HG02885 (cell line): ENCODE results near the gene PPFIBP1.

Experiments used
- ATAC-seq: cut with Tn5 transposase; IDR thresholded peaks from one replicate; pipeline ENCODE4 v1.9.1; 2021; ENCODE audit warnings: mild to moderate bottlenecking; ENCODE audit not compliant: unreplicated experiment, poor library complexity

PPFIBP1 gene

DNA sequence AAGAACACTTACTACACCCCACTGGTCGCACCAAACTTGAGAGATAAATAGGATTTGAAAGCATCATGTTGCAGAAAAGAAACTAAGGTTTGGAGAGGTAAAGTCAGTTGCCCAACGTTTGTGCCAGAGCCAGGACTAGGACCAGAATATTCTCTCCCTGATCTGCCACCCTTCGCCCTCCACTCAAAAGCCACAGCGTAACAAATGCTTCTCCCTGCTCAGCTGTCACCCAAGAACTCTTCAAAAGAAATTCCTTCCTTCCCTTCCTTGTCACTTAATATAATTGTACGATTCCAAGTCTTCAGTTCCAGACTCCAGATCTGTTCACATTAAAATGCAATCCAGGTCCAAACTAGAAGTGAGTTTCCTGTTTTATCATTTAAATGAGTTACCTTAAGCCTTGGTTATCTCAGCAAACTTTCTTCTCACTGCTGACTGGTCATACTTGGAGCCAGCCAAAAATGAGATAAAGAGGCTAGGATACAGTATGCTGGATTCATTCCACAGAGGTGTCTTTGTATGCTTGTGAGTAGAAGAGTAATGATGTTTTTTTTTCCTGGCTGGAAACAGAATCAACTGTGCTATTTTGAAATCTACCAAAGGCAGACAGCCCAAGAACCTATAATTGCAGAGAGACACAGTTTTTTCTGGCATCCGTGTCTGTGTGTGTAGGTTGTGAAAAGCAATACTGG lies 12.8 kb upstream of the PPFIBP1 start:
- no peak for ATAC-seq

DNA sequence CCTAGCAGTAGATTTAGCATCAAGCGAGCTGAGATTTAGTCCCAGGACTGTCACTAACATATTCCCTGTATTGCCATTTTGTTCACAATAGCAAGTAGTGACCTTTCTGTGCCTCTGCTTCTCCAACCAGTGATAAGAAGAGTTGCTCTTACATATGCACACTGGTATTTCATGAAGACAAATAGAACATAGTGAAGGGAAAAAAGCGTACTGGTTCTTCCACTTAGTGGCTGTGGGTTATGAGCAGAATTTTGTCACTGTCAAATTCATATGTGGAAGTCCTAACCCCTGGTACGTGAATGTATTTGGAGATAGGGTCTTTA lies 12.3 kb upstream of the PPFIBP1 start:
- ATAC-seq: no peak

DNA sequence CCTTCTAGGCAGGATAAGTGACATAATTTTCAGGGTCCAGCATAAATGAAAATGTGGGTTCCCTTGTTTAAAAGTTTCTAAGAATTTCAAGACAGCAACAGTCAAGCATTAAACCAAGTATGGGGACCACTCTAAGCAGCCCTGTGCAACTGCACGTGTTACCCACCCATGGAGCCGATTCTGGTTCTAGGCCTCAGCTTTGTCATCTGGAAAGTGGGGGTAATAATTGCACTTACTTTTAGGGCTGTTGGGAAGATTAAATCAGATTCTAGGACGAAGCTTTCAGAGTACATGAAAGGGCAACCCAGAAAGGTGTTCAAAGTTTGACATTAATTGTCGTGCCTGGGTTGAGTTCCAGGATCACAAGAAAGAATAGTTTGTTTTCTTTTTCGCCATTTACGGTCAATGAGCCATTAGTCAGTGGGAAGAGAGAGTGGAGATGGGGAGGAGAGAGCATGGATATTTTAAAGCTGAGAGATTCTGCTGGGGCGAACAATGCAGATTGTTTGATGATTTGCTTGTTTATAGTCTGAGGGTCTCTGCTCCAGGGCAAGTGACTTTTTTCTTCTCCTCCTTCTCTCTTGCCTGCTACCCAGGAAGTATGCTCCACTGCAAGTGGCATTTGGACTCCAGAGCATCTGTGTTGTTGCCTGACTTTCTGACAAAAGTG lies 10.7 kb upstream of the PPFIBP1 start:
- no peak for ATAC-seq

DNA sequence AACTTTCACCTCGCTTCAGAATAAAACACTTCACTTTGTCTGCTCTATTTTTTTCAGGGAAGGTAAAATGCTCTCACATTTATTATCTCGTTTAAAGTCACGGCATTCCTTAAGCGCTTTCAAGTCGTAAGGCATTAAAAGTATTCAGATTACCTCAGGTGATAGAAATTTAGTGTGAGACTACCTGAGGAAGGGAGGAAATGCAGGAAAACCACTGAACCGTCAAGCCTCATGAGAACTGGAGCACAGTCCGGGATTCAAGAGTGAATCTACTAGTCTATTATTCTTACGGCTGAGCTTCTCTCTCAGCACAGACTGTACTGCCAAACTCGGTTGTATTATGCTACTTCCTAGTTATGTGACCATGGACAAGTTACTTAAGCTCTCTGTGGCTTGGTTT lies 8.3 kb upstream of the PPFIBP1 start:
- no peak for ATAC-seq

DNA sequence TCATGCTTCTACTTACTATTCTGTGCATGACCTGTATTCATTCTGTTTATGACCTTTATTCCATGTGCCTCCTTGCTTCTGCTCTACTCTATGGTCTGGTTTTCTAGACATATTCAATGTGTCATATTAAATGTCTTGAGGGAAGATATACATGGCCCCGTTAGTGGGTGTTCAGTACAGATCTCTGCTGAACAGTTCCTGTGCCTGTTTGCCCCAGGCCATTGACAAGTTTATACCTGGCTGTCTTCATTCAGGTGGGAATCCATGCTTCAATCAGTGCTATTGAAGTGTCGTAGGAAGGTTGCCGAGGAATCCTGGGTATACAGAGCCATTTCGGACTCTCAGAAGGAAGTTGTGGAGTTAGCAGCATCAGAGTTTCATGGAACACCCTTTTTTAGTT lies 7.4 kb upstream of the PPFIBP1 start:
- ATAC-seq: no peak

DNA sequence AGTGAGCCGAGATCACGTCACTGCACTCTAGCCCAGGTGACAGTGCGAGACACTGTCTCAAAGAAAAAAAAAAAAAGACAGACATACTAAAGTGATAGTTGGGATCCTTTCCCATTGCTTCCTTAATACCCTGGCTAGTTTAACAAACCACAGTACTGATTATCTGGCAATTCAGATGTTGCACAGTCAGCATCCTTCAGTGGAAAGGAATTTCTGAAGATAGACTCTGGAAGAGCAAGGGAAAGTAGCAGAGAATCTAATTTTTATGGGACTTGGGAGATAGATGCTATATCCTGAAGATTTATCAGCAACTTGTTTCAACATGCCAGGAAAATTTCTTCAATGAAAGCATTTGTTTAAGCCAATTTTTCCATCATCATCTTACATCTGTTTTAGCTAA lies 6.5 kb upstream of the PPFIBP1 start:
- no peak for ATAC-seq

DNA sequence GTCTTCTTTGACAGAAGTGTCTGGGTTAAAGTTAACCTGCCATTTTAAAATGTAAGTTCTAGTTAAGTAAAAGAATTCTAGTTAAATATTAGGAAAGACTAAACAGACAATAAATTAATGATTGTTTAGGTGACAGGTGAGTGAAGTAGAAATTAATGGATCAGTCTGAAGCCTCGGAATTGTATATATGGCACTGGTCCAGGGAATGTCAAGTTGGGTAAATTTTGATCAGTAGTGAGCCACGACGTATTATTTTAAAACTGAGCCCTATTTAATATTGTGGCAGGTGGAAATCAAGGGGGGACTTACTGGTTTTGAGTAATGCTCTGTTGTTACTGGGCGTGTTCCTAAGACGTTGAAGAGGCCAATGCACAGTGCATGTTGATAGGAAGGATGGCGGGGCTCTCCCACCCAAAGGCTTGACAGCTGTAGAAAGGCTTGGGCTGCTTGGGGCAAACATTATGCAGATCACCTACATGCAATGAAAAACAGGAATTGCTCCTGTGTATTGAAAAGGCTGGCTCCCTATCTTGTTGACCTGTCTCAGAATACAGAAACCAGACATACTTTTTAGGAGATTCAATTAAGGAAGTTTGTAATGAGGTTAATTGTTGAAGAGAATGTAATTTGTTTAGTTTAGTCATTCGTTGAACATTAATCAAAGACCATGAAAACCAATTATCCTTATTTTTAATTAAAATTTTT lies 5.9 kb upstream of the PPFIBP1 start:
- no peak for ATAC-seq

DNA sequence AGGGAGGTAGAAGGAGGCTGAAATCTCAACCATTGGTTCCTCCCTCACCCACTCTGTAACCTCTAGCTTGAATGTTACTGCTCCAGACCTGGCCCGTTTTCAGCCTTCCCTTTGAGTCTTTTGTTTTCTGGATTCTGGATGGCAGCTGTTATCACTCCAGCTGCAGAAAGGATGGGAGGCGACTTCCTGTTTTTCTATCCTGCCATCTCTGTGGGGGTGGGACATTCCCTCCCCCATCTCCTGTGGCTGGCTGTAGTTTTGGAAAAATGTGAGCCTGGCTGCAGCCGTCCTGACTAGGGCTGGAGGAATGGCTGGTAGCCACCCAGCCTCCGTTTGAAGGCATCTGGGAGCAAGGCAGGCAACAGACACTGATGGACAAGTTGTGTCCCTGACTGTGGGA lies 2.9 kb upstream of the PPFIBP1 start:
- no peak for ATAC-seq

DNA sequence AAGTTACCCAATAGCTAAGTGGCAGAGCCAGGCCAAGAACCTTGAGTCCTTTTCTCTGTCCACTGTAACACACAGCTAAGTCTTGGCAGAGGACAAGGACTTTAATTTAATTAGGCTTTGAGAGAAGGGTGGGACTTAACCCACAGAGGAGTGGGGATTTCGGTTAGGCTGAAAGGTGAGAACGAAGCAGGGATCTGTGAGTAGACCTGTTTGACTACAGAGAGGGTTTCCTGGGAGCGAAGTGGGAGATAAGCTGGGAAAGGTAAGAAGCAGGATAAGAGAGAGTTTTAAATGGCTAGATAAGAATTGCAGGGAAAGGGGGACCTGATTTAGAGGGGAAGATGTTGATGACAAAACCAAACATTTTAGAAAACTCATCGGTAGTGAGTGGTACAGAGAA lies 2.0 kb upstream of the PPFIBP1 start:
- ATAC-seq: no peak

DNA sequence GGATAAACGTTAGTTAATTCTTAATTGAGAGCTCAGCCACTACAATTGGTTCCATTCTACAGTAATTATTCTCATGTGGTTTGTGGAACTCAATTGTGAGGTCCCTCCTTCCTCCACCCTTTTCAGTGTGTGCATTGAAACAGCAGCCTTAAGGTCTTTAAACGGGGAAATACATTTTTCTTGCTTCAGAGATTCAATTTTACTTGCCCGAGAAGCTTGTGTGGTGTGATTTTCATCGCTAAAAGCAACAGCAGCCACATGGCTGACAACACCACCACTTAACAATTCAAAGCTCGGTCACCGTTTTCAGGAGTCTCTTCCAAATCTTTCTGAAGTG lies 733 bp upstream of the PPFIBP1 start:
- peak; percentile 8 for ATAC-seq

DNA sequence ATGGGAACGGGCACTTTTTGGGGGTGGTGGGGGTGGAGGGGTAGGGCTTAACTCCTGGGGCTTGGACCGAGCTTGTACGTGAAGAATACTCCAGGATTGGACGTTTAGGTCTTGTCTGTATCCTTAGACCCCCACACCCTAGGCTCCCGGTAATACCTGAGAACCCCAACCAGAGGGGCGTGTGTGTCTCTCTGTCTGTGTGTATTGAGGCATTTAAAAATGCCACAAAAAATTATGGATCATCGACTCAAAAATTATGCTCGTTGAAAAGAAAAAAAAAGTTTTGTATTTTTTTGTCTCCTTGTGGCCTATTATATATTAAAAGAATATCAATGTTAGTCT lies 459 bp downstream of the PPFIBP1 start:
- no peak for ATAC-seq

DNA sequence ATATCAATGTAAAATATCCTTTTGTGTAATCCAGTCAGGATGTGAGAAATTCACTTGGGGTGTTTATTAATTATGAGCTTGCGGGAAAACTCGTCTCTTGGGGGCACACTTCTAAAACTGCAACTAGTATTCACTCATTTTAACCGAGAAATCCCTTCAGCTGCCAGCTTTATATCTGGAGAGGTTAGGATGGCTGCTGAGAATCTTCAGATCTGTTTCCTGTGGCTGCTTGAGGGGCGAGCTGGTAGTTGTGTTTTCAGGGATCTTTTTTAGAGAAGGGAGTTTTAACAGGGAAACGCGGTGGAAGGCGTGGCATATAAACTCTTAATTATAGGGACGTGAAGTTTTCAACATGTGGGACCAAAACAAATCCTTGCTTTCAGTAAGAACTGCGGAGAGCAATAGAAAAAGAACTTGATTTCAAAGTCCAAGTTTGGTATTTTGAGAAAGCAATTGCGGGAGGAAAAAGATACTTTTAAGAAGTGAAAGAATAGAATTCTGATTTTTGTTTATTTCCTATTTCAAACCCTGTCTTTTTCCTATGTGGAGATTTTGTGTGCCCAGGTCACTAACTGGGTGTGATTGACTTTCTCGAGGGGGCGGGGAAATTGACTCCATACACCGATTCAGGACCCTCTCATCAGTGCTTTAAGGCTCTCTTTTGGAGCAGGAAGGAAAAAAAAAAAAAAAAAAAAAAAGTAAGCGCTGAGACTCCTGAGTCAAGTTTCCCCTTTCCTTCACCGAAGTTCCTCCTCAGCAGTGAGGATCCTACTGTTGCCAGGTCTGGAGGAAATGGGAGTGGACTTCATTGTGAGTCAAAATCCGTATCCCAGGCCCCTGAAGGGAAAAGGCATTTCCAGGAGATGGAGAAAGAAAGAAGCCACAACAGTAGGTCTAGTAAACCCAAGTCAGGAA lies 1.1 kb downstream of the PPFIBP1 start:
- no peak for ATAC-seq

DNA sequence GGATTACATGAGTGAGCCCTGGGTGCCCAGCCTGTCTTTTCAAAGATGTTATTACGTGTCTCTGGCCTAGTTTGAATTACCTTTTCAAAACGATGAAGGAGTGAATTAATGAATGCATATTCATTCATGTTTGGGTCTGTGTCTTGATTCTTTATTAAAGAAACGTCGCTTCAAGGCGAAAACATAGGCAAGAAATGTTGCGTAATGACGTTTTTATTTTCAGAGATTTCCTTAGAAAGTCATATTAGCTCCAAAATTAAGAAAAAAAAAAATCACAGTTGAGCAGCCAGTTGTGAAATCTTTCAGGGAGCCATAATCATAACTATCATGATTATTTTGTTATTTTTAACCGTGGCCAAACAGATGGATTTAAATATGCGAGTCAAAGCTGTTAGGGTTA lies 3.5 kb downstream of the PPFIBP1 start:
- no peak for ATAC-seq

DNA sequence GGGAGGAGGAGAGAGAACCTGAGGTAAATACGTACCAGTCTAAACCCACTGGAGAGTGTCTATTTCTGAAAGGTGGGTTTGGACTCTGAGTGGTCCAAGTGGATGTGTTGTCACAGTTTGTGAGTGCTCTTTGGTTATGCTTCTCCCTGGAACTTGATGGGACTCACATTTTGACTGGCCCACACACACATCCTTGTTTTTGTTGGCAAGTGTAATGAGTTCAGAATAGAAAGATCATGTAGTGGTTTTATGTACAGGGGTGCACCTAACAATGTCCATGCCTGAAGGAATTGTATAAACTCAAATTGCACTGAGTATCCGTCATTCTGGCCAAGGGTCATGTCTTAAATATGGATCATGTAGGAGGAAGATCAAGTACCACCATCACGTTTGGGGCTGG lies 4.8 kb downstream of the PPFIBP1 start:
- ATAC-seq: no peak

DNA sequence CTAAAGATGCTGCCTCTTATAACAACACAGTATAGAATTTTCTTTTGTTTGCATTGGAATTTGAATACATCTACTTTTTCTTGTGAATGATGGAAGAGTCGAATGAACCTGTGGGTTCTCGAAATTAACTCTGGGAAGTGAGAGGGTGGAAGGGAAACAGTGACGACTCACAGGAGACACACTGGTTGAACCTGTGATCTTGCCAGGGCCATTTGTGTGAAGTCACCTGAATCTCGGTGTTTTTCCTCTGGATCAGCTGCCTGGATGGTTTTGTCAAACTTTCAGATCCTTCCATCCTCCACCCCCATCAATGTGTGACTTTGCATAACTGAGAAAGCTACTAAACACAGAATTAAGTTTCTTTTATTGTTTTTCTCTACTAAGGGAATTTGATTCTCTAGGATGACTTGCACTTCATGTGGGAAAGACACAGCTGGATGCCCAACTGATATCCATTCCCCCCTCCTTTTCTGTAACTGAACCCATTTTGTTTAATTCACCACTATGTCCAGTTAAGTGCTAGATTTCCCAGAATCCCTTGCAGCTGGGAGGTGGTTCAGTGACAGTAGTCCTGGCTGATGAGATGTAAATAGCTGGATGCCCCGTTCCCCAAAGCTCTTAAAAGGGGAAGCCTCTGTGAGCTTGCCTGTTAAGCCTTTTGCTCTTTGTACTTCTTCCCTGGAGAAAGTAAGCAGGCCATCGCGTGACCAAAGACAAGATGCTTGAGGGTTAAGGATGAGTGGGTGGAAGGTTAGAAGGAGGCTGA lies 6.3 kb downstream of the PPFIBP1 start:
- no peak for ATAC-seq

DNA sequence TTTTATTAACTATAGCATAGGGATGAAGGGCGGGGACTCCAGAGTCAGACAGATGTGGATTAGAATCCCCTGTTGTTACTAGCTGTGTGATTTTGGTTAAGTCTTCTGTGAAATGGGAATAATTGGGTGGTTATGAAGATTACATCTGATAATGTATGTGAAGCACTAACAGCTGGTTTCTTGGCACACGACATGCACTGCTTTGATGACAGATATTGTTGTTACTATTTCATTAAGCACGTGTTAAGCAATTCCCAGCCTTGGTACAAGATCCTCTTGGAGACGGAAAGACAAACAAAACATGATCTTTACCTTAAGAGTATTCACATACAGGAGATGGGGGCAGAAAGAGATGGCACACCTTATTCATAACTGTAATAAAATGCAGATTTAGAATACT lies 7.9 kb downstream of the PPFIBP1 start:
- no peak for ATAC-seq

DNA sequence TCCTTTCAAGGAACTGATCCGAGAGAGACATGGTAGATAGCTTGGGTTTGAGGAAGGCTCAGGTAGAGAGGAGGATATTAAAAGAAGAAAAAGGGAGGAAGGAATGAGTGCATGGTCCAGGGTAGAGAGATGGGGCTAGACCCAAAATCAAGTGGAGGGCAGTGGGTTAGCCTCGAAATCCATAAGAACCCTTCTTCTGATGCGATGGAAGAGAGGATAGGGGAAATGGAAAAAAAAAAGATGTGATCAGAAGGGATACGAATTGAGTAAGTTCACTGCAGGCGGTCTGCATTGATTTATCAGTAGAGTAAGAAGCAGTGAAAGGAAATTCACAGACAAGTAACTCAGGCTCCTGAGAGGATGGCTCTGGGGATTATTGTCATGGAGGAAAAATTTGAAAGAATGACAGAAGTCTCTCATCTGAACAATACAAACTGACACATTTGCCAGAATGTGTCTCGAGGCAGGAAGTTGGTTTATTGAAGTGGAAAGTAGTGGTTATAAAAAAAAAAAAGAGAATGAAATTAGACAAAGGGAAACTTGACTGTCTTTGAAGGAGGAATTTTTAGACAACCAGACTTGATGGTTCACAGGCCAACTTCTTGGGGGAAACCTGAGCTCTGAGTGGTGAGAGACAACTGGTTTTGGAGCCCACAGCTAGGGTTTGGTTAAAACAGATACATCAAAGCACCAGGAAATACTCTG lies 10.2 kb downstream of the PPFIBP1 start:
- ATAC-seq: peak; percentile 73

DNA sequence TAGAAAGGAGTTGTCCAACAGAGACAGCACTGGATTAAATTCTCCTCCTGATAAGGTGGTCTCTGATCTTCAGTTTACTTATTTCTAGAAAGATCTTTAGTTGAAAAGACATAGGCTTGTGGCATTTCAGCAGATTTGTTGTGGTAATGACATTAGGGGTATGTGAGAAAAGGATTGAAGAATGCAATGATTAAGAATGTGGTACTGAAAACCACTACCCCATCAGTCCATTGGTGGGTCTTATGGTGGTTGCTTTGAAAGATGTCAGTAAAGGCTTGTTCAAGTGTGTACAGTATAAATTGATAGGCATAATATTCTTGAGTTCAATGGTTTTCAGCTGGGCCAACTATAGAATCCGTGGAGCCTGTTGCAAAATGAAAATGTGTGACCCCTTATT lies 10.8 kb downstream of the PPFIBP1 start:
- peak; percentile 28 for ATAC-seq

DNA sequence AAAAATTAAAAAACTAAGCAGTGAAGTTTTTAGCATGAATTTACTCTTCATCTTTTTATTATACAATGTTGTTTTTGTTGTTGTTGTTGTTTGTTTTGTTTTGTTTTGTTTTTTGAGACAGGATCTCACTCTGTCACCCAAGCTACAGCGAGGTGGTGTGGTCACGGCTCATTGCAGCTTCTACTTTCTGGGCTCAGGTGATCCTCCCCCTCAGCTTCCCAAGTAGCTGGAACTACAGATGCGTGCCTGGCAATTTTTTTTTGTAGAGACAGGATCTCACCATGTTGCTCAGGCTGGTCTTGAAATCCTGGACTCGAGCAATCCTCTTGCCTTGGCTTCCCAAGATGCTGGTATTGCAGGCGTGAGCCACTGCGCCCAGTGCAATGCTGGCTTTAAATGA lies 11.3 kb downstream of the PPFIBP1 start:
- ATAC-seq: peak; percentile 44
